Liver (tissue), 3 donors: Measurements from ENCODE around the gene SV2B.

Experiments used
- EGR1 ChIP-seq, 2 donors: IDR thresholded peaks; 2 replicates each; pipeline ENCODE4 v1.6.1; 2016 to 2018; ENCODE audit warnings: antibody characterized with exemption in 2 of 2, low read depth in 2 of 2
- FOXA2 ChIP-seq: IDR thresholded peaks from 2 replicates; pipeline ENCODE4 v1.6.1; 2016; ENCODE audit warnings: antibody characterized with exemption
- GABPA ChIP-seq, 2 donors: IDR thresholded peaks in 1 of 2; conservative IDR thresholded peaks in 1 of 2; 2 replicates each; pipeline ENCODE4 v1.6.1; 2016; ENCODE audit warnings: antibody characterized with exemption in 2 of 2, mild to moderate bottlenecking in 1 of 2, moderate library complexity in 1 of 2
- JUND ChIP-seq, 2 donors: IDR thresholded peaks; 2 replicates each; pipeline ENCODE4 v1.6.1; 2016; ENCODE audit warnings: antibody characterized with exemption in 2 of 2
- RAD21 ChIP-seq, 2 donors: IDR thresholded peaks; 2 replicates each; pipeline ENCODE4 v1.6.1; 2016; ENCODE audit warnings: antibody characterized with exemption in 2 of 2, mild to moderate bottlenecking in 2 of 2
- RXRA ChIP-seq, 2 donors: IDR thresholded peaks; 2 replicates each; pipeline ENCODE4 v1.6.1; 2017 to 2018; ENCODE audit warnings: antibody characterized with exemption in 2 of 2, mild to moderate bottlenecking in 1 of 2
- SP1 ChIP-seq: IDR thresholded peaks from 2 replicates; pipeline ENCODE4 v1.6.1; 2018; ENCODE audit warnings: antibody characterized with exemption, mild to moderate bottlenecking
- TAF1 ChIP-seq: conservative IDR thresholded peaks from 2 replicates; pipeline ENCODE4 v1.6.1; 2016; ENCODE audit warnings: antibody characterized with exemption, mild to moderate bottlenecking
- YY1 ChIP-seq: IDR thresholded peaks from 2 replicates; pipeline ENCODE4 v1.6.1; 2016; ENCODE audit warnings: antibody characterized with exemption, mild to moderate bottlenecking
- TF ChIP-seq, protein P1 (sequence below): fragments of 150-350 bp; IDR thresholded peaks from 2 replicates; pipeline ENCODE4 v1.5.1; 2017; ENCODE audit warnings: improper control_type of control experiment, low read depth, low read length; ENCODE audit not compliant: missing input control
- TF ChIP-seq, protein P2 (sequence below): IDR thresholded peaks from 2 replicates; pipeline ENCODE4 v1.6.1; 2016; ENCODE audit warnings: antibody characterized with exemption
- TF ChIP-seq, protein P3 (sequence below): IDR thresholded peaks from 2 replicates; pipeline ENCODE4 v1.6.1; 2016; ENCODE audit warnings: antibody characterized with exemption, mild to moderate bottlenecking
- donor health status: healthy.
- donor health status: healthy.

DNA sequence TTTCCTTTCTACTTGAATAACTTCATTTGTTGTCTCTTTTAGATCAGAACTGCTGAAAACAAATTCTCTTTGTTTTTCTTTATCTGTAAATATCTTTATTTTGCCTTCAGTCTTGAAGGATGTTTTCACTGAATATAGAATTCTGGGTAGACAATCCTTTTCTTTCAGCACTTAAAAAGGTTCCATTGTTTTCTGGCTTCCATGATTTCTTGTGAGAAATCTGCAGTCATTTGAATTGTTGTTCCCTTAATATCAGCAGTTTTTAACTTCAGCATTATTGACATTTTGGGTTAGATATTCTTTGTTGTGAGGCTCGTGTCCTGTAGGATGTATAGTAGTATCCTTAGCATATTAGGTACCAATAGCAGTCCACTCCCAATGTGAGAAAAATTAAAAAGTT is 65.8 kb downstream of the SV2B start:
- no peak for TF ChIP-seq TAF1
- TF ChIP-seq, protein P1, sequence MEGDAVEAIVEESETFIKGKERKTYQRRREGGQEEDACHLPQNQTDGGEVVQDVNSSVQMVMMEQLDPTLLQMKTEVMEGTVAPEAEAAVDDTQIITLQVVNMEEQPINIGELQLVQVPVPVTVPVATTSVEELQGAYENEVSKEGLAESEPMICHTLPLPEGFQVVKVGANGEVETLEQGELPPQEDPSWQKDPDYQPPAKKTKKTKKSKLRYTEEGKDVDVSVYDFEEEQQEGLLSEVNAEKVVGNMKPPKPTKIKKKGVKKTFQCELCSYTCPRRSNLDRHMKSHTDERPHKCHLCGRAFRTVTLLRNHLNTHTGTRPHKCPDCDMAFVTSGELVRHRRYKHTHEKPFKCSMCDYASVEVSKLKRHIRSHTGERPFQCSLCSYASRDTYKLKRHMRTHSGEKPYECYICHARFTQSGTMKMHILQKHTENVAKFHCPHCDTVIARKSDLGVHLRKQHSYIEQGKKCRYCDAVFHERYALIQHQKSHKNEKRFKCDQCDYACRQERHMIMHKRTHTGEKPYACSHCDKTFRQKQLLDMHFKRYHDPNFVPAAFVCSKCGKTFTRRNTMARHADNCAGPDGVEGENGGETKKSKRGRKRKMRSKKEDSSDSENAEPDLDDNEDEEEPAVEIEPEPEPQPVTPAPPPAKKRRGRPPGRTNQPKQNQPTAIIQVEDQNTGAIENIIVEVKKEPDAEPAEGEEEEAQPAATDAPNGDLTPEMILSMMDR: no peak
- no peak for TF ChIP-seq EGR1 (IDR thresholded peaks at IDR 0.05; ENCODE audit: low read depth in 2 of 2)
- TF ChIP-seq SP1: no peak
- TF ChIP-seq, protein P2, sequence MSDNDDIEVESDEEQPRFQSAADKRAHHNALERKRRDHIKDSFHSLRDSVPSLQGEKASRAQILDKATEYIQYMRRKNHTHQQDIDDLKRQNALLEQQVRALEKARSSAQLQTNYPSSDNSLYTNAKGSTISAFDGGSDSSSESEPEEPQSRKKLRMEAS: no peak
- no peak for TF ChIP-seq RAD21 (IDR thresholded peaks at IDR 0.05)
- TF ChIP-seq, protein P3, sequence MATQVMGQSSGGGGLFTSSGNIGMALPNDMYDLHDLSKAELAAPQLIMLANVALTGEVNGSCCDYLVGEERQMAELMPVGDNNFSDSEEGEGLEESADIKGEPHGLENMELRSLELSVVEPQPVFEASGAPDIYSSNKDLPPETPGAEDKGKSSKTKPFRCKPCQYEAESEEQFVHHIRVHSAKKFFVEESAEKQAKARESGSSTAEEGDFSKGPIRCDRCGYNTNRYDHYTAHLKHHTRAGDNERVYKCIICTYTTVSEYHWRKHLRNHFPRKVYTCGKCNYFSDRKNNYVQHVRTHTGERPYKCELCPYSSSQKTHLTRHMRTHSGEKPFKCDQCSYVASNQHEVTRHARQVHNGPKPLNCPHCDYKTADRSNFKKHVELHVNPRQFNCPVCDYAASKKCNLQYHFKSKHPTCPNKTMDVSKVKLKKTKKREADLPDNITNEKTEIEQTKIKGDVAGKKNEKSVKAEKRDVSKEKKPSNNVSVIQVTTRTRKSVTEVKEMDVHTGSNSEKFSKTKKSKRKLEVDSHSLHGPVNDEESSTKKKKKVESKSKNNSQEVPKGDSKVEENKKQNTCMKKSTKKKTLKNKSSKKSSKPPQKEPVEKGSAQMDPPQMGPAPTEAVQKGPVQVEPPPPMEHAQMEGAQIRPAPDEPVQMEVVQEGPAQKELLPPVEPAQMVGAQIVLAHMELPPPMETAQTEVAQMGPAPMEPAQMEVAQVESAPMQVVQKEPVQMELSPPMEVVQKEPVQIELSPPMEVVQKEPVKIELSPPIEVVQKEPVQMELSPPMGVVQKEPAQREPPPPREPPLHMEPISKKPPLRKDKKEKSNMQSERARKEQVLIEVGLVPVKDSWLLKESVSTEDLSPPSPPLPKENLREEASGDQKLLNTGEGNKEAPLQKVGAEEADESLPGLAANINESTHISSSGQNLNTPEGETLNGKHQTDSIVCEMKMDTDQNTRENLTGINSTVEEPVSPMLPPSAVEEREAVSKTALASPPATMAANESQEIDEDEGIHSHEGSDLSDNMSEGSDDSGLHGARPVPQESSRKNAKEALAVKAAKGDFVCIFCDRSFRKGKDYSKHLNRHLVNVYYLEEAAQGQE: no peak
- no peak for TF ChIP-seq JUND (IDR thresholded peaks at IDR 0.05)
- TF ChIP-seq GABPA (IDR thresholded peaks at IDR 0.05 in 1 of 2, conservative IDR thresholded peaks at IDR 0.05 in 1 of 2): no peak
- TF ChIP-seq YY1: no peak
- no peak for TF ChIP-seq FOXA2
- TF ChIP-seq RXRA (IDR thresholded peaks at IDR 0.05): no peak
